ENCODE data around the gene MRNIP. TPM values are rescaled to one million over a fixed set of nuclear protein-coding genes. Genes with fewer than 3 reads are reported as not detected.

The MRNIP gene
- total and polyA plus RNA-seq, 2 of the 8 experiments (the other 6 are each of a cell fraction or from before 2014, with no cell fraction given) = 29.6 TPM

- Histone ChIP-seq H4K91ac (replicated peaks; ENCODE audit: insufficient read length, low read length) (no peak overlapping the region), H4K8ac (ENCODE audit: extremely low read depth, insufficient read depth, low read length) (no peak overlapping the region), H3K56ac (replicated peaks; ENCODE audit: insufficient read length, low read depth, low read length) (no peak overlapping the region), H3K27me3 (replicated peaks in 1 of 4; ENCODE audit: control insufficient read depth in 3 of 4, extremely low read depth in 1 of 4, insufficient read depth in 3 of 4, low read length in 3 of 4) (peaks cover 0 to 2% (median 0%) of the 10 kb centered on the region in 4 experiments; a peak in 1 of 7 replicates), H3K4me2 (ENCODE audit: insufficient read depth in 1 of 2, low read depth in 2 of 2, low read length in 2 of 2) (peak overlapping the region; percentile 75 to 91), H3K4me1 (replicated peaks in 1 of 4; ENCODE audit: control insufficient read depth in 3 of 4, insufficient read depth in 4 of 4, low read length in 3 of 4) (no peaks in the 10 kb centered on the region), H2BK120ac (replicated peaks; ENCODE audit: low read depth, low read length) (no peak overlapping the region), H3K14ac (ENCODE audit: insufficient read length) (no peak overlapping the region), H2BK5ac (ENCODE audit: low read depth, low read length) (0 out of 2 replicates have a peak overlapping the region, but pooled peaks have one; percentile 39), H2AFZ (ENCODE audit: low read length) (peak overlapping the region; percentile 94), H2AK5ac (ENCODE audit: low read depth, low read length) (no peak overlapping the region), H3K4ac (replicated peaks; ENCODE audit: insufficient read length, low read depth, low read length) (no peak overlapping the region), H3K79me1 (ENCODE audit: low read depth, low read length) (no peaks in the 10 kb centered on the region), H3K79me2 (ENCODE audit: control insufficient read depth in 1 of 2, insufficient read depth in 2 of 2, low read length in 2 of 2) (peaks cover 0 to 6% of the 10 kb centered on the region in 2 experiments; a peak in 1 of 4 replicates), H4K5ac (ENCODE audit: insufficient read length, low read depth, low read length) (no peak overlapping the region), H3K4me3 (ENCODE audit: extremely low read depth in 1 of 4, insufficient read depth in 2 of 4, low read depth in 3 of 4, low read length in 4 of 4) (peak overlapping the region; percentile 76 to 90 (median 78)), H2BK15ac (ENCODE audit: low read length) (no peak overlapping the region), H3K27ac (ENCODE audit: low read depth, low read length) (no peak overlapping the region), H4K20me1 (replicated peaks in 1 of 2; ENCODE audit: control insufficient read depth in 1 of 2, insufficient read depth in 2 of 2, low read length in 2 of 2) (peaks cover 0 to 2% of the 10 kb centered on the region in 2 experiments), H3K36me3 (ENCODE audit: control insufficient read depth in 2 of 4, insufficient read depth in 4 of 4, low read length in 3 of 4) (peaks cover 0 to 14% (median 7%) of the 10 kb centered on the region in 4 experiments; a peak in 6 of 8 replicates), H3K23ac (ENCODE audit: insufficient read length) (no peak overlapping the region), H2BK20ac (ENCODE audit: low read length) (no peak overlapping the region), H3K23me2 (ENCODE audit: low read depth, low read length) (peaks cover 13% of the 10 kb centered on the region), H3K9ac (replicated peaks in 1 of 4; ENCODE audit: extremely low read depth in 1 of 4, low read depth in 3 of 4, low read length in 3 of 4) (peak overlapping the region in 3 of 4 experiments; percentile 44 to 71 (median 51); a peak in 4 of 7 replicates), H3K18ac (ENCODE audit: extremely low read depth, low read length) (no peak overlapping the region), H2BK12ac (ENCODE audit: low read depth, low read length) (no peak overlapping the region), H3K9me3 (ENCODE audit: insufficient read depth in 2 of 2, low read depth in 1 of 2, low read length in 1 of 2) (peaks cover 4 to 8% of the 10 kb centered on the region in 2 experiments; a peak in 1 of 4 replicates)
- FAIRE-seq (no peak), DNase-seq (ENCODE audit: low read depth in 1 of 2, low spot score in 2 of 2) (peak in 1 of 2 experiments; percentile 59)
- ChIA-PET POLR2A (ENCODE audit: partially characterized antibody) (interaction anchor here (0.7 to 1.3 kb wide), 8 partner anchors 11 to 39 kb away, joined by 3 to 6 read pairs (median 4); partner anchors contain the start of gene SQSTM1), CTCF (ENCODE audit: partially characterized antibody) (interaction anchor here (0.6 to 3.9 kb wide), 2 partner anchors 11 to 49 kb away, joined by 3 to 18 read pairs; no protein-coding TSS in a partner anchor)
- 2% methylated on average over 32 of the region's 32 CpGs; no CpG with 5 or more reads in 1 of the 2 experiments for WGBS, 2 experiments (ENCODE audit: extremely low coverage in 1 of 2, insufficient coverage in 1 of 2, insufficient read length in 1 of 2, insufficient replicate concordance in 2 of 2, low coverage in 1 of 2, low lambda C conversion rate in 2 of 2, missing lambda C conversion rate in 1 of 2)
- TF ChIP-seq MAX (IDR thresholded peaks at IDR 0.05) (no peak), FOSL1 (IDR thresholded peaks at IDR 0.05; ENCODE audit: insufficient read depth, low read depth, low read length) (no peak), SP1 (IDR thresholded peaks at IDR 0.05; ENCODE audit: low read depth, low read length) (no peak), SIN3A (conservative IDR thresholded peaks at IDR 0.05 in 1 of 2, IDR thresholded peaks at IDR 0.05 in 1 of 2; ENCODE audit: low read depth in 1 of 2, low read length in 2 of 2) (no peak), ZNF274 (IDR thresholded peaks at IDR 0.05; ENCODE audit: borderline replicate concordance, extremely low read depth, low read length) (no peak), RFX5 (IDR thresholded peaks at IDR 0.05; ENCODE audit: borderline replicate concordance, low read depth, low read length) (no peak), TCF12 (IDR thresholded peaks at IDR 0.05; ENCODE audit: low read depth, low read length) (no peak), POLR2AphosphoS5 (IDR thresholded peaks at IDR 0.05; ENCODE audit: low read depth, low read length) (no peak), HDAC2 (IDR thresholded peaks at IDR 0.05; ENCODE audit: borderline replicate concordance in 1 of 2, low read depth in 2 of 2, low read length in 2 of 2) (no peak), CHD2 (IDR thresholded peaks at IDR 0.05; ENCODE audit: low read length) (no peak), KDM1A (IDR thresholded peaks at IDR 0.05; ENCODE audit: borderline replicate concordance, low read length) (no peak)
These were observed 404 bp downstream of the MRNIP start for GRCh38 chr5:179858241-179858585.

Data from H1 (cell line).